Calu3 (cell line): Measurements from ENCODE around the gene FANCD2. TPM values are rescaled to one million over a fixed set of nuclear protein-coding genes. Genes with fewer than 3 reads are reported as not detected.
"Not testable (repeated sequence)": the region's sequence is repeated elsewhere in the genome, so short reads cannot be mapped to it uniquely, and the experiment has no call there.

Source experiments
- BruUV-seq: library from RNA; stranded (reverse); fragments of 400-500 nt; replicated peaks from 2 replicates; lab custom pipeline; 2021; lab: Mats Ljungman, UMichigan
- CTCF ChIA-PET: fragments of 300-600 bp; sonication (Branson Sonifier 250); formaldehyde crosslinking; loops from one replicate; lab custom pipeline; 2022; ENCODE audit warnings: antibody characterized with exemption; lab: Charles Lee
- DNase-seq: peaks from one replicate; pipeline ENCODE4 v3.0.0; 2022
- H3K27ac Mint-ChIP-seq: one replicate; pipeline ENCODE4 v1.8.0; 2022; ENCODE audit warnings: mixed read lengths; ENCODE audit not compliant: unreplicated experiment
- H3K27me3 Mint-ChIP-seq: one replicate; pipeline ENCODE4 v1.8.0; 2022; ENCODE audit warnings: mixed read lengths; ENCODE audit not compliant: unreplicated experiment
- H3K36me3 Mint-ChIP-seq: one replicate; pipeline ENCODE4 v1.8.0; 2022; ENCODE audit warnings: mild to moderate bottlenecking, moderate library complexity, mixed read lengths; ENCODE audit not compliant: insufficient read depth, unreplicated experiment
- H3K4me1 Mint-ChIP-seq: one replicate; pipeline ENCODE4 v1.8.0; 2022; ENCODE audit warnings: mild to moderate bottlenecking, low read depth, mixed read lengths; ENCODE audit not compliant: unreplicated experiment
- H3K4me3 Mint-ChIP-seq: one replicate; pipeline ENCODE4 v1.8.0; 2022; ENCODE audit warnings: mild to moderate bottlenecking, low read depth, moderate library complexity, mixed read lengths; ENCODE audit not compliant: unreplicated experiment
- H3K9me3 Mint-ChIP-seq: one replicate; pipeline ENCODE4 v1.8.0; 2022; ENCODE audit warnings: low read depth, mixed read lengths; ENCODE audit not compliant: unreplicated experiment
- CTCF ChIP-seq: fragments of 200-600 bp; IDR thresholded peaks from one replicate; pipeline ENCODE4 v1.8.0; 2022; ENCODE audit warnings: antibody characterized with exemption; ENCODE audit not compliant: unreplicated experiment
- intact Hi-C: fragments of 100-400 bp; cut with micrococcal nuclease; formaldehyde crosslinking; loops from one replicate; pipeline ENCODE4 v1.10.0; 2022; ENCODE audit not compliant: unreplicated experiment
- total RNA-seq: library from RNA; stranded (reverse); gene quantifications from 2 replicates; pipeline ENCODE4 v1.2.3, GENCODE V29; 2022

FANCD2 gene
- total RNA-seq, 1 experiment from 2014 or later: 40.3 TPM

GRCh38 chr3:10081871-10082270 is 55.6 kb downstream of the FANCD2 start:
- peak overlapping the region; percentile 20 for H3K27ac Mint-ChIP-seq
- peaks cover 18% of the 10 kb centered on the region for H3K36me3 Mint-ChIP-seq
- CTCF ChIA-PET: interaction anchor here (0.6 kb wide), 1 partner anchor 102 kb away, joined by 3 read pairs; no protein-coding TSS in a partner anchor
- H3K27me3 Mint-ChIP-seq: no peaks in the 10 kb centered on the region
- no peak for TF ChIP-seq CTCF
- no peak for DNase-seq
- no peak overlapping the region for H3K4me3 Mint-ChIP-seq
- intact Hi-C loops: no loop called here
- peaks cover 18% of the 10 kb centered on the region for H3K4me1 Mint-ChIP-seq
- BruUV-seq: no TSS peak
- no peaks in the 10 kb centered on the region for H3K9me3 Mint-ChIP-seq

- CTCF ChIA-PET: interaction anchor here (1.2 kb wide), 1 partner anchor 28 kb away, joined by 5 read pairs; no protein-coding TSS in a partner anchor
Observed at GRCh38 chr3:10085738-10086137, 59.5 kb downstream of the FANCD2 start.

GRCh38 chr3:10088256-10088655 is 62.0 kb downstream of the FANCD2 start:
- peak overlapping the region; percentile 76 for H3K27ac Mint-ChIP-seq
- no peaks in the 10 kb centered on the region for H3K9me3 Mint-ChIP-seq
- H3K4me1 Mint-ChIP-seq: peaks cover 27% of the 10 kb centered on the region
- H3K27me3 Mint-ChIP-seq: no peaks in the 10 kb centered on the region
- intact Hi-C loops: no loop called here
- no peak for TF ChIP-seq CTCF
- no TSS peak for BruUV-seq
- peak; percentile 18 for DNase-seq
- CTCF ChIA-PET: no interaction called here
- peaks cover 9% of the 10 kb centered on the region for H3K36me3 Mint-ChIP-seq
- H3K4me3 Mint-ChIP-seq: no peak overlapping the region

More at GRCh38 chr3:10085738-10086137, 59.5 kb downstream of the FANCD2 start:
- Mint-ChIP-seq H3K4me3 (peak overlapping the region; percentile 28), H3K9me3 (no peaks in the 10 kb centered on the region), H3K4me1 (peaks cover 27% of the 10 kb centered on the region), H3K27me3 (no peaks in the 10 kb centered on the region), H3K27ac (peak overlapping the region; percentile 64), H3K36me3 (peaks cover 18% of the 10 kb centered on the region)
- intact Hi-C loops: no loop called here
- TF ChIP-seq CTCF: no peak
- BruUV-seq: no TSS peak
- DNase-seq: peak; percentile 24

- H3K27me3 Mint-ChIP-seq: no peaks in the 10 kb centered on the region
- H3K9me3 Mint-ChIP-seq: no peaks in the 10 kb centered on the region
- H3K36me3 Mint-ChIP-seq: peaks cover 9% of the 10 kb centered on the region
- H3K4me3 Mint-ChIP-seq: no peak overlapping the region
- peaks cover 18% of the 10 kb centered on the region for H3K4me1 Mint-ChIP-seq
- CTCF ChIA-PET: no interaction called here
- no peak overlapping the region for H3K27ac Mint-ChIP-seq
- no TSS peak for BruUV-seq
- TF ChIP-seq CTCF: no peak
- intact Hi-C loops: no loop called here
- DNase-seq: peak; percentile 14
Observed at GRCh38 chr3:10090179-10090578, 63.9 kb downstream of the FANCD2 start.

- intact Hi-C loops, DNase-seq, H3K36me3 Mint-ChIP-seq, BruUV-seq, CTCF ChIA-PET, H3K27ac Mint-ChIP-seq, H3K4me3 Mint-ChIP-seq, H3K9me3 Mint-ChIP-seq, H3K27me3 Mint-ChIP-seq: not testable (repeated sequence)
- peaks cover 17% of the 10 kb centered on the region for H3K4me1 Mint-ChIP-seq
Observed at GRCh38 chr3:10090774-10091173, 64.5 kb downstream of the FANCD2 start.

GRCh38 chr3:10091387-10091786 is 65.2 kb downstream of the FANCD2 start:
- H3K4me3 Mint-ChIP-seq, intact Hi-C loops, H3K27ac Mint-ChIP-seq, DNase-seq, CTCF ChIA-PET, H3K27me3 Mint-ChIP-seq, H3K36me3 Mint-ChIP-seq, H3K9me3 Mint-ChIP-seq, BruUV-seq: not testable (repeated sequence)
- H3K4me1 Mint-ChIP-seq: peaks cover 11% of the 10 kb centered on the region
